ENCODE results near the gene VPS9D1.
"Not testable (repeated sequence)": the region's sequence is repeated elsewhere in the genome, so short reads cannot be mapped to it uniquely, and the experiment has no call there.

VPS9D1 gene

GRCh38 chr16:89709166-89709565 lies 11.5 kb downstream of the VPS9D1 start:
- H3K4me3 Mint-ChIP-seq, result no peak overlapping the region
- H3K27ac Mint-ChIP-seq, result no peak overlapping the region

GRCh38 chr16:89708481-89708931 lies 12.2 kb downstream of the VPS9D1 start:
- H3K27me3 Mint-ChIP-seq, result no peaks in the 10 kb centered on the region
- no peak for DNase-seq
- H3K4me1 Mint-ChIP-seq, result peaks cover 8% of the 10 kb centered on the region
- no peaks in the 10 kb centered on the region for H3K9me3 Mint-ChIP-seq
- no peak for ATAC-seq
- no peak overlapping the region for H3K27ac Mint-ChIP-seq
- no peak overlapping the region for H3K4me3 Mint-ChIP-seq
- peaks cover 2% of the 10 kb centered on the region for H3K36me3 Mint-ChIP-seq (ENCODE audit: low read depth)

More at GRCh38 chr16:89709166-89709565, 11.5 kb downstream of the VPS9D1 start:
- no peaks in the 10 kb centered on the region for H3K27me3 Mint-ChIP-seq
- no peaks in the 10 kb centered on the region for H3K9me3 Mint-ChIP-seq
- DNase-seq, result no peak
- no peak for ATAC-seq
- peaks cover 11% of the 10 kb centered on the region for H3K4me1 Mint-ChIP-seq
- peaks cover 7% of the 10 kb centered on the region for H3K36me3 Mint-ChIP-seq (ENCODE audit: low read depth)

- peaks cover 9% of the 10 kb centered on the region for H3K4me1 Mint-ChIP-seq
These were observed 13.0 kb downstream of the VPS9D1 start for GRCh38 chr16:89707695-89708094.

GRCh38 chr16:89706518-89707260 lies 14.0 kb downstream of the VPS9D1 start:
- no peaks in the 10 kb centered on the region for H3K36me3 Mint-ChIP-seq (ENCODE audit: low read depth)
- no peaks in the 10 kb centered on the region for H3K9me3 Mint-ChIP-seq
- H3K4me3 Mint-ChIP-seq, result no peak overlapping the region
- H3K27ac Mint-ChIP-seq, result no peak overlapping the region
- DNase-seq (no peak), ATAC-seq (no peak)
- H3K4me1 Mint-ChIP-seq, result peaks cover 13% of the 10 kb centered on the region
- H3K27me3 Mint-ChIP-seq, result no peaks in the 10 kb centered on the region

More at GRCh38 chr16:89707695-89708094, 13.0 kb downstream of the VPS9D1 start:
- Mint-ChIP-seq H3K4me3 (no peak overlapping the region), H3K9me3 (no peaks in the 10 kb centered on the region), H3K27me3 (no peaks in the 10 kb centered on the region), H3K27ac (no peak overlapping the region), H3K36me3 (ENCODE audit: low read depth) (no peaks in the 10 kb centered on the region)
- ATAC-seq (no peak), DNase-seq (no peak)

GRCh38 chr16:89705006-89705405 lies 15.7 kb downstream of the VPS9D1 start:
- Mint-ChIP-seq H3K27ac (no peak overlapping the region), H3K36me3 (ENCODE audit: low read depth) (no peaks in the 10 kb centered on the region), H3K27me3 (no peaks in the 10 kb centered on the region), H3K4me3 (no peak overlapping the region), H3K4me1 (peaks cover 19% of the 10 kb centered on the region), H3K9me3 (no peaks in the 10 kb centered on the region)
- DNase-seq (no peak), ATAC-seq (no peak)

- H3K4me1 Mint-ChIP-seq, result peaks cover 23% of the 10 kb centered on the region
- no peak overlapping the region for H3K4me3 Mint-ChIP-seq
- H3K36me3 Mint-ChIP-seq (ENCODE audit: low read depth), result peaks cover under 1% of the 10 kb centered on the region
- no peak overlapping the region for H3K27ac Mint-ChIP-seq
- no peaks in the 10 kb centered on the region for H3K9me3 Mint-ChIP-seq
- no peaks in the 10 kb centered on the region for H3K27me3 Mint-ChIP-seq
- DNase-seq (no peak), ATAC-seq (no peak)
These were observed 16.4 kb downstream of the VPS9D1 start for GRCh38 chr16:89704281-89704680.

- Mint-ChIP-seq H3K4me3 (peak within 1 kb of the TSS; percentile 73), H3K4me1 (peaks cover 26% of the 10 kb centered on the region), H3K36me3 (ENCODE audit: low read depth) (peaks cover 3% of the 10 kb centered on the region), H3K9me3 (no peaks in the 10 kb centered on the region), H3K27ac (no peak within 1 kb of the TSS), H3K27me3 (no peaks in the 10 kb centered on the region)
- DNase-seq, result peak; percentile 97
- ATAC-seq, result peak; percentile 66
These were observed 19.0 kb downstream of the VPS9D1 start, which contains the start of gene SPATA2L for GRCh38 chr16:89701425-89702406. Gene SPATA2L (minus strand): TSS chr16:89701705. CDS start chr16:89701232, 473 bp downstream.

- DNase-seq (peak; percentile 57), ATAC-seq (peak; percentile 29)
- peaks cover 3% of the 10 kb centered on the region for H3K36me3 Mint-ChIP-seq (ENCODE audit: low read depth)
- H3K27ac Mint-ChIP-seq, result no peak overlapping the region
- H3K27me3 Mint-ChIP-seq, result no peaks in the 10 kb centered on the region
- no peaks in the 10 kb centered on the region for H3K9me3 Mint-ChIP-seq
- peaks cover 23% of the 10 kb centered on the region for H3K4me1 Mint-ChIP-seq
- peak overlapping the region; percentile 73 for H3K4me3 Mint-ChIP-seq
These were observed 19.9 kb downstream of the VPS9D1 start for GRCh38 chr16:89700649-89701424.

DNA sequence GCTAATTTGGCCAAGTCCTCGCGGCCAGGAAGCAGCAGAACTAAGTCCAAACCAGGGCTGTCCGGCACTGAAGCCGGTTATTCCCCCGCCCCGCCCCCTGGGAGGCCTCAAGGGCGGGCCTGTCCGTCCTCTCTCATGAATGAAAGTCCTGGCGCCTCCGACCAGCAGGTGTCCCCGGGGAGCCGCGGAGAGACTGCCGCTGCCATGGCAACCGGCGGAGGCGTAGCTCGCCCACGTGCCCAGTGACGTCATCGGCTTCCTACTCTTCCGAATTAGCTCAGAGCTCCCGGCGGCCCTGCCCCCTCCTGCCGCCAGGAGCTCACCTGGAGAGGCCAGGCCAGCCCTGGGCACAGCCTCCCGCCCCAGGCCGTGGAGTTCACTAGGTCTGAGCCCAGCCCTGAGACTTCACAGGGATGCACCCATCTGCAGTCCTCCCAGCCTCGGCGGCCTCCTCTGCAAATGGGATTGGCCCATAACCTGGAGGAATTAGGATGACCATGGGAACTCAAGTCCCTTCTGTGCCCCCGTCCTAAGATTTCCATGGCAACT lies 20.5 kb downstream of the VPS9D1 start:
- Mint-ChIP-seq H3K9me3 (no peaks in the 10 kb centered on the region), H3K36me3 (ENCODE audit: low read depth) (peaks cover 8% of the 10 kb centered on the region), H3K4me3 (peak overlapping the region; percentile 73), H3K4me1 (peaks cover 22% of the 10 kb centered on the region), H3K27me3 (no peaks in the 10 kb centered on the region), H3K27ac (no peak overlapping the region)
- ATAC-seq, result peak; percentile 30
- DNase-seq, result peak; percentile 99

GRCh38 chr16:89699629-89700099 lies 21.0 kb downstream of the VPS9D1 start:
- not testable (repeated sequence) for H3K36me3 Mint-ChIP-seq (ENCODE audit: low read depth); H3K27me3 Mint-ChIP-seq; H3K9me3 Mint-ChIP-seq; H3K4me3 Mint-ChIP-seq; ATAC-seq; H3K27ac Mint-ChIP-seq; DNase-seq
- H3K4me1 Mint-ChIP-seq, result peaks cover 22% of the 10 kb centered on the region

GRCh38 chr16:89698717-89699116 lies 22.0 kb downstream of the VPS9D1 start:
- not testable (repeated sequence) for H3K27ac Mint-ChIP-seq; H3K36me3 Mint-ChIP-seq (ENCODE audit: low read depth); H3K4me3 Mint-ChIP-seq; H3K9me3 Mint-ChIP-seq; DNase-seq; H3K27me3 Mint-ChIP-seq; ATAC-seq
- peaks cover 22% of the 10 kb centered on the region for H3K4me1 Mint-ChIP-seq

- Mint-ChIP-seq H3K4me3 (no peak overlapping the region), H3K4me1 (peaks cover 20% of the 10 kb centered on the region), H3K9me3 (no peaks in the 10 kb centered on the region), H3K27ac (no peak overlapping the region), H3K27me3 (no peaks in the 10 kb centered on the region), H3K36me3 (ENCODE audit: low read depth) (peaks cover 14% of the 10 kb centered on the region)
- DNase-seq (no peak), ATAC-seq (no peak)
These were observed 22.9 kb downstream of the VPS9D1 start for GRCh38 chr16:89697616-89698331.

- Mint-ChIP-seq H3K4me3 (no peak overlapping the region), H3K36me3 (ENCODE audit: low read depth) (peaks cover 14% of the 10 kb centered on the region), H3K9me3 (no peaks in the 10 kb centered on the region), H3K27ac (no peak overlapping the region), H3K27me3 (no peaks in the 10 kb centered on the region), H3K4me1 (peaks cover 16% of the 10 kb centered on the region)
- no peak for ATAC-seq
- DNase-seq, result no peak
These were observed 23.5 kb downstream of the VPS9D1 start for GRCh38 chr16:89697161-89697615.

All from activated naive CD8-positive, alpha-beta T cell treated with anti-CD3 and anti-CD28 coated beads, Interleukin-2, amount 50 U/mL, for 24 hours (primary cell).